HG03575 (cell line): ENCODE measurements around the gene SCAMP4.

ENCODE experiments used
- ATAC-seq: cut with Tn5 transposase; IDR thresholded peaks from one replicate; pipeline ENCODE4 v1.9.1; 2021; ENCODE audit not compliant: unreplicated experiment, insufficient number of reproducible peaks, low FRiP score; ENCODE audit errors: extremely low read depth

The SCAMP4 gene

GRCh38 chr19:1929021-1929742 is 24.0 kb downstream of the SCAMP4 start:
- no peak for ATAC-seq

- ATAC-seq = no peak
Measured at GRCh38 chr19:1931445-1931844, 26.2 kb downstream of the SCAMP4 start.

GRCh38 chr19:1932395-1932794 is 27.2 kb downstream of the SCAMP4 start:
- ATAC-seq = no peak

GRCh38 chr19:1933244-1933643 is 28.0 kb downstream of the SCAMP4 start:
- no peak for ATAC-seq

- ATAC-seq = no peak
Measured at GRCh38 chr19:1933942-1934341, 28.7 kb downstream of the SCAMP4 start.

- no peak for ATAC-seq
Measured at GRCh38 chr19:1935484-1936208, 30.4 kb downstream of the SCAMP4 start.

- no peak for ATAC-seq
Measured at GRCh38 chr19:1936430-1936829, 31.2 kb downstream of the SCAMP4 start.

GRCh38 chr19:1936916-1937610 is 31.9 kb downstream of the SCAMP4 start:
- no peak for ATAC-seq

- no peak for ATAC-seq
Measured at GRCh38 chr19:1938071-1938470, 32.9 kb downstream of the SCAMP4 start.

GRCh38 chr19:1941146-1942077 is 36.2 kb downstream of the SCAMP4 start, which contains the start of gene CSNK1G2:
CSNK1G2 (plus strand) TSS chr19:1941172; CDS start chr19:1969773, 28,601 bp downstream.
- ATAC-seq = no peak

- ATAC-seq = no peak
Measured at GRCh38 chr19:1942078-1942933, 37.1 kb downstream of the SCAMP4 start.

GRCh38 chr19:1942934-1943555 is 37.8 kb downstream of the SCAMP4 start:
- ATAC-seq = no peak

- no peak for ATAC-seq
Measured at GRCh38 chr19:1943661-1944087, 38.5 kb downstream of the SCAMP4 start.

- no peak for ATAC-seq
Measured at GRCh38 chr19:1944088-1944915, 39.1 kb downstream of the SCAMP4 start.

- ATAC-seq = no peak
Measured at GRCh38 chr19:1944916-1945561, 39.8 kb downstream of the SCAMP4 start.

GRCh38 chr19:1945899-1946298 is 40.7 kb downstream of the SCAMP4 start:
- no peak for ATAC-seq
